Fibroblast of mammary gland (primary cell): ENCODE data around the gene NCOA1.

Source experiments
- DNase-seq: peaks from one replicate; pipeline ENCODE4 v3.0.0-alpha.2; 2010; ENCODE audit warnings: low read depth
- H3K4me3 ChIP-seq: 2 replicates; pipeline ENCODE4 v1.5.1; 2011; ENCODE audit warnings: low read depth, mild to moderate bottlenecking, low read length, moderate library complexity; ENCODE audit not compliant: control insufficient read depth
- CTCF ChIP-seq: conservative IDR thresholded peaks from 2 replicates; pipeline ENCODE4 v1.5.1; 2011; ENCODE audit warnings: low read depth, low read length, inconsistent platforms; ENCODE audit not compliant: control insufficient read depth, insufficient read depth

Gene NCOA1

GRCh38 chr2:24730481-24730880, 239.4 kb downstream of the NCOA1 start:
- no peak for DNase-seq
- no peak overlapping the region for H3K4me3 ChIP-seq
- TF ChIP-seq CTCF, result no peak

DNA sequence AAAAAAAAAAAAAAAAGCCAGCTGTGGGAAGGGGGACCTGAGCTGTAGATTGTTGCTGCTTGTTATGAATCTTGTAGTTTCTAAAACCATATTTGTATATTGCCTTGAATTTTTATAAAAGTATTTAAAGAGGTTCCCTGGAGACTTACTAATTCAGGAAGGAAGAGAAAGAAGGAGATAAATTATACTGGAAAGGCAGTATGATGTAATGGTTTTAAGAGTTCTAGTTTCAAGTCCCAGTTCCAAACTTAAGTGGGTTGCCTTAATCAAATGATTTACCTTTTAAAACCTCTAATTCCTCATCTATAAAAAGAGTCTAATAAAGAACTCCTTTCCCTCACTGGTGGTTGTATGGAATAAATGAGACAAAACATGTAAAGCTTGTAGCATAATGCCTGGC, 240.0 kb downstream of the NCOA1 start:
- no peak for DNase-seq
- no peak overlapping the region for H3K4me3 ChIP-seq
- no peak for TF ChIP-seq CTCF

DNA sequence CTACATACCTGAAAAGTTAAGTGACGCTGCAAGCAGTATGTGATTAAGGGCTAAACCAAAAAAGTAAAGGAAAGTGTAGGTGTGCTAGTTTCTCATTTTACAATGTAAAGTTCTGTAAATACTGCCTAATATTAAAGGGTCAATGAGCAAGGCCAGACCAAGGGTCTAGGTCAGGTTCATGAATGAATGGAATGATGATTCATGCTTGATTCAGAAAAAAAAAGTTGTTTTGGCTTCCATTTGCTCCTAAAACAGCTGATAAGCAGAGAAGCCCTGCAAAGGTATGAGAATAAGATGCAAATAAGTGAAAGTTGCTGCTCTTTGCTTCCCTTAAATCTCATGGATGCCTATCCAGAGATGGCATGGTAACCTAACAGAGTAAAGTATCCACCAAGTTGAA, 240.9 kb downstream of the NCOA1 start:
- no peak for TF ChIP-seq CTCF
- no peak overlapping the region for H3K4me3 ChIP-seq
- no peak for DNase-seq

GRCh38 chr2:24734741-24735140, 243.7 kb downstream of the NCOA1 start:
- no peak for TF ChIP-seq CTCF
- no peak for DNase-seq
- no peak overlapping the region for H3K4me3 ChIP-seq

- DNase-seq, result no peak
- no peak for TF ChIP-seq CTCF
- H3K4me3 ChIP-seq, result no peak overlapping the region
Measured at GRCh38 chr2:24739354-24740025, 248.4 kb downstream of the NCOA1 start.

DNA sequence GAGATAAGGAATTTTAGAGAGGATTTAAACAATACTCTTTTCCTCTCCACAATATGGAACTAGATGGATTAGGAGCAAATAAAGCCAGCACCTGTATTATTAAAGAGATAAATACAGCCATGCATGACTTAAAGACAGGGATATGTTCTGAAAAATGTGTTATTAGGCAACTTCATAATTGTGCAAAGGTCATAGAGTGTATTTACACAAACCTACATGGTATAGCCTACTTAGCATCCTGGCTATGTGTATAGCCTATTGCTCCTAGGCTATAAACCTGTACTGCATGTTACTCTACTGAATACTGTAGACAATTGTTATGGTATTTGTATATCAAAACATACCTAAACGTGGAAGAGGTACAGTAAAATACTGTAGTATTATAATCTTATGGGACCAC, 249.1 kb downstream of the NCOA1 start:
- no peak for TF ChIP-seq CTCF
- H3K4me3 ChIP-seq, result no peak overlapping the region
- no peak for DNase-seq

DNA sequence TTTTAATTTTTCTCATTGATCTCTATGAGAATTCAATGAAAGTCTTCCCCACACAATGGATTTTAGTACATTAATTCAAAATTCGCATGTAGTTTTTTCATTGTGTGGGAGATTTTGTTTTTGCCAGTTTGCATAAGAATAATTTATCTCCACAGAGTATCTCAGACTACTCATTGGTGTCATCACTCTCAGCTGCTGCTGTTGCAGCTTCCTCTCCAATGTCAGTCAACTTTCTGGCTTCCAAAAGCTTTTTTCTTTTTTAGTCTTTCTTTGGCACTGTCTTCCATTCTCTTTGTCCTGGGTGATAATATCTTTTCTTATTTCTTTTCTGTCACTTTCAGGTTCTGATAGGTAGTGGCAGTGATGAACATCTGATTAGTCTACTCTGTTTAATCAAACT, 251.7 kb downstream of the NCOA1 start:
- no peak overlapping the region for H3K4me3 ChIP-seq
- DNase-seq, result no peak
- no peak for TF ChIP-seq CTCF
